Measurements from ENCODE around the gene FGD2.

Gene FGD2

DNA sequence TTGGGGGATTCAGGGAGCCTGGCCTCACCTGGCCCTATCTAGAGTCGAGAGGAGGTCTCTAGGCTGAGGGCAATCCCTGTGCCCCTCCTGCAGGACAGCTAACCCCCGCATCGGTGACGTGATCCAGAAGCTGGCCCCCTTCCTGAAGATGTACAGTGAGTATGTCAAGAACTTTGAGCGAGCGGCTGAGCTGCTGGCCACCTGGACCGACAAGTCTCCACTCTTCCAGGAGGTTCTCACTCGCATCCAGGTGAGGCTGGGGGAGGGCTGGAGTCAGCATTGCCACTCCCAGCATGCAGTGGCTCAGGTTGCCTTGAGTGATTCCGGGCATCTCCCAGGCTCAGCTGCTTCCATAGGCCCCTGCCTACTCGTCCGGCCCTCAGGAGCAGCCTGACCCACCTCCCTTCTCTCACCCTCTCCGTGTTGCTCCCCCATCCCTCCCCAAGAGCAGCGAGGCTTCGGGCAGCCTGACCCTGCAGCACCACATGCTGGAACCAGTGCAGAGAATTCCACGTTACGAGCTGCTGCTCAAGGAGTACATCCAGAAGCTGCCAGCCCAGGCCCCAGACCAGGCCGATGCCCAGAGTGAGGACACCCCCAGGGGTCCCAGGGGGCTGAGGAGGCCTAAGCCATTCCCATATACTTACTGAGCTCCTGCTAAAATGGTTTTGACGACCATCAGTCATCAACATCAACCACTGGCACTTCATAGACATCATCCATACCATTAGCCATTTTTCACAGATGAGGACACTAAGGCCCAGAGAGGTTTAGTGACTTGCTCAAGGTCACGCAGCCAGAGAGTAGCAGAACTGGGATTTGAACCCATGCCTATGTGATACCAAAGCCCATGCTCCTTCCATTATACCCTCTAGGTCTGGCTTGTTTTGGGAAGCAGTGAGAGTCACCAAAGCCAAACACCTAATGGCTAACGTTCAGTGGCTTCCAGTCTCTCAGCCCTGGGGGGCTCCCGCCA, 8.3 kb downstream of the FGD2 start:
- TF ChIP-seq BACH2 (CRISPR knock-in tag; IDR thresholded peaks at IDR 0.05; ENCODE audit: borderline replicate concordance) (no peak), CSDC2 (CRISPR knock-in tag; IDR thresholded peaks at IDR 0.05) (no peak), ZNF70 (CRISPR knock-in tag; IDR thresholded peaks at IDR 0.05) (no peak), PPARA (CRISPR knock-in tag; IDR thresholded peaks at IDR 0.05; ENCODE audit: borderline replicate concordance) (no peak), ESRRG (CRISPR knock-in tag; IDR thresholded peaks at IDR 0.05) (no peak), SNAI2 (CRISPR knock-in tag; IDR thresholded peaks at IDR 0.05) (no peak), ZC3H10 (CRISPR knock-in tag; IDR thresholded peaks at IDR 0.05) (no peak), ZFP30 (CRISPR knock-in tag; IDR thresholded peaks at IDR 0.05) (no peak), TOX (CRISPR knock-in tag; IDR thresholded peaks at IDR 0.05; ENCODE audit: borderline replicate concordance) (no peak), ZFP3 (CRISPR knock-in tag; IDR thresholded peaks at IDR 0.05) (no peak), RARB (CRISPR knock-in tag; IDR thresholded peaks at IDR 0.05) (no peak), ISL1 (CRISPR knock-in tag; IDR thresholded peaks at IDR 0.05) (no peak), ZNF565 (CRISPR knock-in tag; conservative IDR thresholded peaks at IDR 0.05; ENCODE audit: low read depth) (no peak), GLIS3 (CRISPR knock-in tag; IDR thresholded peaks at IDR 0.05) (no peak)
- TF ChIP-seq, protein P1, sequence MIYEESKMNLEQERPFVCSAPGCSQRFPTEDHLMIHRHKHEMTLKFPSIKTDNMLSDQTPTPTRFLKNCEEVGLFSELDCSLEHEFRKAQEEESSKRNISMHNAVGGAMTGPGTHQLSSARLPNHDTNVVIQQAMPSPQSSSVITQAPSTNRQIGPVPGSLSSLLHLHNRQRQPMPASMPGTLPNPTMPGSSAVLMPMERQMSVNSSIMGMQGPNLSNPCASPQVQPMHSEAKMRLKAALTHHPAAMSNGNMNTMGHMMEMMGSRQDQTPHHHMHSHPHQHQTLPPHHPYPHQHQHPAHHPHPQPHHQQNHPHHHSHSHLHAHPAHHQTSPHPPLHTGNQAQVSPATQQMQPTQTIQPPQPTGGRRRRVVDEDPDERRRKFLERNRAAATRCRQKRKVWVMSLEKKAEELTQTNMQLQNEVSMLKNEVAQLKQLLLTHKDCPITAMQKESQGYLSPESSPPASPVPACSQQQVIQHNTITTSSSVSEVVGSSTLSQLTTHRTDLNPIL (CRISPR knock-in tag; IDR thresholded peaks at IDR 0.05; ENCODE audit: low read depth) = no peak
- TF ChIP-seq, protein P2, sequence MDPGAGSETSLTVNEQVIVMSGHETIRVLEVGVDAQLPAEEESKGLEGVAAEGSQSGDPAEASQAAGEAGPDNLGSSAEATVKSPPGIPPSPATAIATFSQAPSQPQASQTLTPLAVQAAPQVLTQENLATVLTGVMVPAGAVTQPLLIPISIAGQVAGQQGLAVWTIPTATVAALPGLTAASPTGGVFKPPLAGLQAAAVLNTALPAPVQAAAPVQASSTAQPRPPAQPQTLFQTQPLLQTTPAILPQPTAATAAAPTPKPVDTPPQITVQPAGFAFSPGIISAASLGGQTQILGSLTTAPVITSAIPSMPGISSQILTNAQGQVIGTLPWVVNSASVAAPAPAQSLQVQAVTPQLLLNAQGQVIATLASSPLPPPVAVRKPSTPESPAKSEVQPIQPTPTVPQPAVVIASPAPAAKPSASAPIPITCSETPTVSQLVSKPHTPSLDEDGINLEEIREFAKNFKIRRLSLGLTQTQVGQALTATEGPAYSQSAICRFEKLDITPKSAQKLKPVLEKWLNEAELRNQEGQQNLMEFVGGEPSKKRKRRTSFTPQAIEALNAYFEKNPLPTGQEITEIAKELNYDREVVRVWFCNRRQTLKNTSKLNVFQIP (CRISPR knock-in tag; IDR thresholded peaks at IDR 0.05; ENCODE audit: borderline replicate concordance, low read depth) = no peak
- TF ChIP-seq, protein P3, sequence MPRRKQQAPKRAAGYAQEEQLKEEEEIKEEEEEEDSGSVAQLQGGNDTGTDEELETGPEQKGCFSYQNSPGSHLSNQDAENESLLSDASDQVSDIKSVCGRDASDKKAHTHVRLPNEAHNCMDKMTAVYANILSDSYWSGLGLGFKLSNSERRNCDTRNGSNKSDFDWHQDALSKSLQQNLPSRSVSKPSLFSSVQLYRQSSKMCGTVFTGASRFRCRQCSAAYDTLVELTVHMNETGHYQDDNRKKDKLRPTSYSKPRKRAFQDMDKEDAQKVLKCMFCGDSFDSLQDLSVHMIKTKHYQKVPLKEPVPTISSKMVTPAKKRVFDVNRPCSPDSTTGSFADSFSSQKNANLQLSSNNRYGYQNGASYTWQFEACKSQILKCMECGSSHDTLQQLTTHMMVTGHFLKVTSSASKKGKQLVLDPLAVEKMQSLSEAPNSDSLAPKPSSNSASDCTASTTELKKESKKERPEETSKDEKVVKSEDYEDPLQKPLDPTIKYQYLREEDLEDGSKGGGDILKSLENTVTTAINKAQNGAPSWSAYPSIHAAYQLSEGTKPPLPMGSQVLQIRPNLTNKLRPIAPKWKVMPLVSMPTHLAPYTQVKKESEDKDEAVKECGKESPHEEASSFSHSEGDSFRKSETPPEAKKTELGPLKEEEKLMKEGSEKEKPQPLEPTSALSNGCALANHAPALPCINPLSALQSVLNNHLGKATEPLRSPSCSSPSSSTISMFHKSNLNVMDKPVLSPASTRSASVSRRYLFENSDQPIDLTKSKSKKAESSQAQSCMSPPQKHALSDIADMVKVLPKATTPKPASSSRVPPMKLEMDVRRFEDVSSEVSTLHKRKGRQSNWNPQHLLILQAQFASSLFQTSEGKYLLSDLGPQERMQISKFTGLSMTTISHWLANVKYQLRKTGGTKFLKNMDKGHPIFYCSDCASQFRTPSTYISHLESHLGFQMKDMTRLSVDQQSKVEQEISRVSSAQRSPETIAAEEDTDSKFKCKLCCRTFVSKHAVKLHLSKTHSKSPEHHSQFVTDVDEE (CRISPR knock-in tag; IDR thresholded peaks at IDR 0.05) = no peak
- no peak for ATAC-seq

DNA sequence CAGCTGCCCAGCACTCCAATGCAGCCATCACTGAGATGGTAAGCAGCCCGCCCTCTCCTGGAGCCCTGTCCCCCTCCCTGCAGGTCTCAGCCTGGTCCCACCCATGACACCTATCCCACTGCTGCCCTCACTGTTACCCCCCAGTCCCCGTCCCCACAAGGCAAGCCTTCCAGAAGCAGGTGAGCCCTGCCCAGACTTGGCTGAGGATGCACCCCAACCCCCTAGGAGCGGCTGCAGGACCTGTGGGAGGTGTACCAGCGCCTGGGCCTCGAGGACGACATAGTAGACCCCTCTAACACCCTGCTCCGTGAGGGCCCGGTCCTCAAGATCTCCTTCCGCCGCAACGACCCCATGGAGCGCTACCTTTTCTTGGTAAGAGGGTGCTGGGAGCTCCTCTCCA, 9.2 kb downstream of the FGD2 start:
- ATAC-seq = no peak
- TF ChIP-seq BACH2 (CRISPR knock-in tag; IDR thresholded peaks at IDR 0.05; ENCODE audit: borderline replicate concordance) (no peak), RARB (CRISPR knock-in tag; IDR thresholded peaks at IDR 0.05) (no peak), PPARA (CRISPR knock-in tag; IDR thresholded peaks at IDR 0.05; ENCODE audit: borderline replicate concordance) (no peak), ARNTL (CRISPR knock-in tag; IDR thresholded peaks at IDR 0.05; ENCODE audit: borderline replicate concordance, low read depth) (no peak), ZNF70 (CRISPR knock-in tag; IDR thresholded peaks at IDR 0.05) (no peak), TCF4 (CRISPR knock-in tag; IDR thresholded peaks at IDR 0.05; ENCODE audit: borderline replicate concordance) (no peak), CSDC2 (CRISPR knock-in tag; IDR thresholded peaks at IDR 0.05) (no peak), GLIS3 (CRISPR knock-in tag; IDR thresholded peaks at IDR 0.05) (no peak), SNAI2 (CRISPR knock-in tag; IDR thresholded peaks at IDR 0.05) (no peak), TOX (CRISPR knock-in tag; IDR thresholded peaks at IDR 0.05; ENCODE audit: borderline replicate concordance) (no peak), ZC3H10 (CRISPR knock-in tag; IDR thresholded peaks at IDR 0.05) (no peak), ZNF8 (CRISPR knock-in tag; IDR thresholded peaks at IDR 0.05) (no peak), ZFP30 (CRISPR knock-in tag; IDR thresholded peaks at IDR 0.05) (no peak), ZFP3 (CRISPR knock-in tag; IDR thresholded peaks at IDR 0.05) (no peak)
- TF ChIP-seq, protein P4, sequence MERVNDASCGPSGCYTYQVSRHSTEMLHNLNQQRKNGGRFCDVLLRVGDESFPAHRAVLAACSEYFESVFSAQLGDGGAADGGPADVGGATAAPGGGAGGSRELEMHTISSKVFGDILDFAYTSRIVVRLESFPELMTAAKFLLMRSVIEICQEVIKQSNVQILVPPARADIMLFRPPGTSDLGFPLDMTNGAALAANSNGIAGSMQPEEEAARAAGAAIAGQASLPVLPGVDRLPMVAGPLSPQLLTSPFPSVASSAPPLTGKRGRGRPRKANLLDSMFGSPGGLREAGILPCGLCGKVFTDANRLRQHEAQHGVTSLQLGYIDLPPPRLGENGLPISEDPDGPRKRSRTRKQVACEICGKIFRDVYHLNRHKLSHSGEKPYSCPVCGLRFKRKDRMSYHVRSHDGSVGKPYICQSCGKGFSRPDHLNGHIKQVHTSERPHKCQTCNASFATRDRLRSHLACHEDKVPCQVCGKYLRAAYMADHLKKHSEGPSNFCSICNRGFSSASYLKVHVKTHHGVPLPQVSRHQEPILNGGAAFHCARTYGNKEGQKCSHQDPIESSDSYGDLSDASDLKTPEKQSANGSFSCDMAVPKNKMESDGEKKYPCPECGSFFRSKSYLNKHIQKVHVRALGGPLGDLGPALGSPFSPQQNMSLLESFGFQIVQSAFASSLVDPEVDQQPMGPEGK (CRISPR knock-in tag; IDR thresholded peaks at IDR 0.05; ENCODE audit: borderline replicate concordance) = no peak
- TF ChIP-seq, protein P2 (CRISPR knock-in tag; IDR thresholded peaks at IDR 0.05; ENCODE audit: borderline replicate concordance, low read depth) = no peak
- TF ChIP-seq, protein P5, sequence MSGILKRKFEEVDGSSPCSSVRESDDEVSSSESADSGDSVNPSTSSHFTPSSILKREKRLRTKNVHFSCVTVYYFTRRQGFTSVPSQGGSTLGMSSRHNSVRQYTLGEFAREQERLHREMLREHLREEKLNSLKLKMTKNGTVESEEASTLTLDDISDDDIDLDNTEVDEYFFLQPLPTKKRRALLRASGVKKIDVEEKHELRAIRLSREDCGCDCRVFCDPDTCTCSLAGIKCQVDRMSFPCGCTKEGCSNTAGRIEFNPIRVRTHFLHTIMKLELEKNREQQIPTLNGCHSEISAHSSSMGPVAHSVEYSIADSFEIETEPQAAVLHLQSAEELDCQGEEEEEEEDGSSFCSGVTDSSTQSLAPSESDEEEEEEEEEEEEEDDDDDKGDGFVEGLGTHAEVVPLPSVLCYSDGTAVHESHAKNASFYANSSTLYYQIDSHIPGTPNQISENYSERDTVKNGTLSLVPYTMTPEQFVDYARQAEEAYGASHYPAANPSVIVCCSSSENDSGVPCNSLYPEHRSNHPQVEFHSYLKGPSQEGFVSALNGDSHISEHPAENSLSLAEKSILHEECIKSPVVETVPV (CRISPR knock-in tag; IDR thresholded peaks at IDR 0.05) = no peak
- TF ChIP-seq, protein P1 (CRISPR knock-in tag; IDR thresholded peaks at IDR 0.05; ENCODE audit: low read depth) = no peak
